ENCODE results near the gene TRIO.

DNA sequence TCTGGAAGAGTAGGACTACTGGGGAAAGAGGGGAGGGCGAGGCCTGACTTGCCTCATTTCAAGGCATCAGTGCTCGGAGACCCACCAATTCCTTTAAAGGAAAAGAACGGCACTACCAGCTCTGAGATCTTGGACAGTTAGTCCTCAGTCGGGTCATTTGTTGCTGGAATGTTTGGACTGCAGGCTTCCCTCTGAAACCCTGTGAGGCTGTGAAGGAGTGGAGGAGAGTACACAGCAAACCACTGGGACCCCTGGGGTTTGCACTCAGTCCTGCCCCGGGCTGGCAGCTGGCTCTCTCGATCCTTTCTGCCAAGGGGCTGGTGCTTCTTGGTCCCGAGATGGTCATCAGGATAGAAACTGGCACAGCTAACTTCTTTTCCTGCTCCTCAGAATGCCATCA is 194.5 kb downstream of the TRIO start:
- TF ChIP-seq CTCF (conservative IDR thresholded peaks at IDR 0.05 in 1 of 2, IDR thresholded peaks at IDR 0.05 in 1 of 2; ENCODE audit: low read depth in 1 of 2, low read length in 2 of 2) (no peak), EZH2 (IDR thresholded peaks at IDR 0.05; ENCODE audit: low read length, missing control alignments) (no peak)
